GM19438 (cell line): ENCODE results near the gene TMEM179.

Experiments
- ATAC-seq: cut with Tn5 transposase; IDR thresholded peaks from one replicate; pipeline ENCODE4 v1.9.1; 2021; ENCODE audit warnings: low read depth; ENCODE audit not compliant: unreplicated experiment

The TMEM179 gene

GRCh38 chr14:104547310-104547997, 57.1 kb downstream of the TMEM179 start:
- ATAC-seq, result no peak

DNA sequence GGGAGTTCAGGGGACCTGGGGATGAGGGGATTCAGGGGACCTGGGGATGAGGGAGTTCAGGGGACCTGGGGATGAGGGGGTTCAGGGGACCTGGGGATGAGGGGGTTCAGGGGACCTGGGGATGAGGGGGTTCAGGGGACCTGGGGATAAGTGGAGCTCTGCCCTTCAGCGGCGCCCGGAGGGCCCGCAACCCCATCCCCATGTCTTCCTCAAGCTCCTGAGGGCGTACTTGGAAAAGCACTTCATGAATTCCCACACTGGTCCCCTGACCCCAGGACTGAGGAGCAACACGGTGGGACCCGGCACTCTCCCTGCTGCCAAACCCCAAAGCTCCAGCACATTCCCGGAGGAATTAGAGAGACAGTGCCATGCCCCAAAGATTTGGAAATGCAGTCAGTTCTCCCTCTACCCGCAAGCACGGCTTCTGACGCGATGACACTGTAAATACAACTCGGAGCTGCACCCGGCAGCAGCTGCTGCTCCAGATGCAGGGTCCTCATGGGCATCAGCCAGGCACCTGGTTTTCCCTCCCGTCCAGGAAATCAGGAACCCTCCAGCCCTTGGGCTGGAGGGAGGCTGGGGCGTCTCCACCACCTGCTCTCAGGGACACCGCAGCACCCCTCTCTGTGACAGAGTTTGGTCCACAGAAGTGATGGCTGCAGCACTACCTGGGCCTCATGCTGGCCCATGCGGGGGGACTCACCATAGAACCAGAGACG, 57.8 kb downstream of the TMEM179 start:
- ATAC-seq, result no peak

DNA sequence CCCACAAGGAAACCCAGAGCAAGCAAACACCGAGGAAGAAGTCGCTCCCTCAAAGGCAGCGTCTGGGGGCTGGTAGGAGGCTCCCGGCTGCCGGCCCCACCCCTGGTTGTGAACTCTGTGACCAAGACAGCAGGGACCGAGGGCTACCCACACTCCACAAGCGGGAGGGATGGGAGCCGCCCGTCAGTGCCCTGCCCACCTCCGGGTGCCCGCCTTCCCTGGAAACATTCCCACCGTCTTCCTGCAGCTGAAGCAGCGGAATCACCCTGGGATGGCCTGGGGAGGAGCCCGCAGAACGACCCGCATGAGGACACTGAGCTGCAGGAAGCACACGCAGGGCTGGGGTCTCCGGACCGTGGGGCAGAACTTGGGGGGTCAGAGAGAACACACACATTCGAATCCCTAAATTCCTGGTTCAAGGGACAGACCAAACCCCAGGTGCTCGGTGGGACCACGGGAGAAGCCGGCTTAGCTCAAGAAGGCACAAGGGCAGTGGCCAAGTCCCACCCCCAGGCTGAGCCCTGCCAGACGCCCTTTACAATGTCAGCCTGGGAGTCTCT, 58.5 kb downstream of the TMEM179 start:
- no peak for ATAC-seq

GRCh38 chr14:104545151-104545941, 59.2 kb downstream of the TMEM179 start:
- ATAC-seq, result no peak

- ATAC-seq, result no peak
Measured at GRCh38 chr14:104544362-104544961, 60.1 kb downstream of the TMEM179 start.

- no peak for ATAC-seq
Measured at GRCh38 chr14:104542871-104543830, 61.4 kb downstream of the TMEM179 start.

DNA sequence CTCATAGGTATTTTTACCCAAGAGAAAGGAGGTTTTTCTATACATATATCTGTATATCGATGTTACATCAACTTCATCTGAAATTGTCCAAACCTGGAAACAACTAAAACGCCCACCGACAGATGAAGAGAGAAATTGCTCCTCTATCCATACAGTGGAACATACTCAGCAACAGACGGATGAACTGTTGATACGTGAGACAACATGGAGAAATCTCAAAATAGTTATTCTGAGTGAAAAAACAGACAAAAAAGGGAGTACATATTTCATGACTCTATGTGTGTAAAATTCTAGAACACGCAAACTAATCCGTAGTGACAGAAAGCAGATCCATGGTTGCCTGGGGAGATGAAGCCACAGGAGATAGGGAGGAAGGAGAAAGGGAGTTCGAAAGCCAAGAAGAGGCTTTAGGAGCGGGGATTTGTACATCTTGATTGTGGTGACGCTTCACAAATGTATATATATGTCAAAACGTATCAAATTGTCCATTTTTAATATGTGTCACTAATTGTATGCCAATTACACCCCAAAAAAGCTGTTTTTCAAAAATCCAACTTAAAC, 62.6 kb downstream of the TMEM179 start:
- ATAC-seq, result no peak
